Pulmonary artery endothelial cell (primary cell): ENCODE data around the gene REG1A. TPM values are rescaled to one million over a fixed set of nuclear protein-coding genes. Genes with fewer than 3 reads are reported as not detected.

Experiments used
- DNase-seq: peaks from one replicate; pipeline ENCODE4 v3.0.0-alpha.2; 2011; ENCODE audit warnings: low read depth, low spot score
- total RNA-seq: library from RNA; depleted of rRNA; stranded (reverse); fragments of >200 nt; gene quantifications from 2 replicates; pipeline ENCODE4 v1.2.3, GENCODE V29; 2014

The REG1A gene, protein sequence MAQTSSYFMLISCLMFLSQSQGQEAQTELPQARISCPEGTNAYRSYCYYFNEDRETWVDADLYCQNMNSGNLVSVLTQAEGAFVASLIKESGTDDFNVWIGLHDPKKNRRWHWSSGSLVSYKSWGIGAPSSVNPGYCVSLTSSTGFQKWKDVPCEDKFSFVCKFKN
- not detected in 2 replicates for total RNA-seq

DNA sequence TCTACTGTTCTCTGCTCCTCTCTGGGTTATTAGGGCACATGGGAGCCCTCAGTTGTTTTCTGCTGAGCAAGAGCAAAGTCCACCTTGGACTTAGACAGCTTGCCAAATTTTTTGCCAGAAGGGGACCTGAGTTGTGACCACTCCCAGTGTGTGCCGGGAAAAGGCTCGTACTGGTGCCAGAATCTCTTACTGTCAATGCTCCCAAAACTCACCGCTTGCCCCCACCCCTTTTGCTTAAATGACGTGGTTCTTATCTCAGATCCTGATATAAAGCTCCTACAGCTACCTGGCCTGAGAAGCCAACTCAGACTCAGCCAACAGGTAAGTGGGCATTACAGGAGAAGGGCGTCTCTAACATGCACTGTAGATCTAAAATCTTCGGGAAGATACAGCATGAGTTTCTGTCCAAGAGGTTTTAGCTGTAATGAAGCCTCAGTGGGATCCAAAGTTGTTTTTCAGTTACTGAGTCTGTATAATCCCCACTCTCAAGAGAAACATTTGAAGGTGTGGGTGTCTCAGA lies at the start of gene REG1A:
TSS of gene REG1A (plus strand) at position 295 of the 520 bp plus-strand sequence. CDS start 374 bp downstream, outside the sequence.
- no peak for DNase-seq

DNA sequence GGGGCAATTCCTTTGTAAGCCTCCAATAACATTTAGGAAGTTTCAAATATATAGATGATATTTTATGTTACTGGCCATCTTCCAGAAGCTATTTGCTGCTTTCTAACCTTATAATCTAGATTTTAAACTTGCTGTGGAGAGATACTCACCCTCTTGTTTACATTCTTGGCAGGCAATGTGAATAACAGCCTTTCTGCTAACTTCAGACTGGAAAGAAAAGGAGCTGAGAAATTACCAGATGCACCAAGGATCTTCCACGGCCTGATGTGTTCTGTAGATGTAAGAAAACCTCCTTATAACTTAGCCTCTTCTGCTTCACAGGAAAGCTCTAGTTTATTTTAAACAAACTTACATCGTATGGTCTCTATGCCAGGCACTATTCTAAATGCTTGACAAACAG lies 49.2 kb upstream of the REG1A start:
- DNase-seq, result no peak

DNA sequence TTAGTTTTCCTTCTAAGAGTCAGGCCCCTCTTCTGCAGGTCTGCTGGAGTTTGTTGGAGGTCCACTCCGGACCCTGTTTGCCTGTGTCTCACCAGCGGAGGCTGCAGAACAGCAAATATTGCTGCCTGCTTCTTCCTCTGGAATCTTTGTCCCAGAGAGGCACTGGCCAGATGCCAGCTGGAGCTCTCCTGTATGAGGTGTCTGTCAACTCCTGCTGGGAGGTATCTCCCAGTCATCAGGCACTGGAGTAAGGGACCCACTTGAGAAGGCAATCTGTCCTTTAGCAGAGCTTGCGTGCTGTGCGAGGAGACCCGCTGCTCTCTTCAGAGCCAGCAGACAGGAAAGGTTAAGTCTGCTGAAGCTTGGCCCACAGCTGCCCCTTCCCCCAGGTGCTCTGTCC lies 37.3 kb upstream of the REG1A start:
- DNase-seq, result no peak

DNA sequence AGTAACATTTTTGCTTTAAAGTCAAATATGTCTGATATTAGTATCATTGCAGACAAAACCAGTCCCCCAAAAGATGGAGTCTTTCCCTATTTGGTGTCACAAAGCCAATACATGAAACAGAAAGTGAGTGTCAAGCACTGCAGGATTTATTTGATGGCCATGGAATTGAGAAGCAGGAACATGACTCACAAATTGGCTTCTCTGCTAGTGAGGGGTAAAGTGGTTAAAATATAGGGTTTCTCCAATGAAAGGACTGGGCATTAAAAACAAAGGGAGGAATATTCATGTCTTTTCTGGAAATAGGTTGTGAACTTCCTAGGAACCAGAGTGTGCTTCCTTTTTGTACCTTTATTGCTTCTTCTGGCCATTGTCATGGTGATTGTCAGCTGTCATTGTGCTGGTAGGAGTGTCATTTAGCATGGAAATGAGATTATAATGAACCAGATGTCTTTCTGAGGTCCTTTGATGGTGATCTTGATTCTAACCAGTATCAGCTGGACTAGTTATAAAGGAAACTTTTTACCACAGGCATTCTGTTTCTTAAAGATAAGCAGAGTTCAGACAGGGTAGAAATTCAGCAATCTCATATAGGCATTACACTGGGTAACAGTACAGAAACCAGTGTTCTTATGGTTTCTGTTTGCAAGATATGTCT lies 36.6 kb upstream of the REG1A start:
- no peak for DNase-seq

DNA sequence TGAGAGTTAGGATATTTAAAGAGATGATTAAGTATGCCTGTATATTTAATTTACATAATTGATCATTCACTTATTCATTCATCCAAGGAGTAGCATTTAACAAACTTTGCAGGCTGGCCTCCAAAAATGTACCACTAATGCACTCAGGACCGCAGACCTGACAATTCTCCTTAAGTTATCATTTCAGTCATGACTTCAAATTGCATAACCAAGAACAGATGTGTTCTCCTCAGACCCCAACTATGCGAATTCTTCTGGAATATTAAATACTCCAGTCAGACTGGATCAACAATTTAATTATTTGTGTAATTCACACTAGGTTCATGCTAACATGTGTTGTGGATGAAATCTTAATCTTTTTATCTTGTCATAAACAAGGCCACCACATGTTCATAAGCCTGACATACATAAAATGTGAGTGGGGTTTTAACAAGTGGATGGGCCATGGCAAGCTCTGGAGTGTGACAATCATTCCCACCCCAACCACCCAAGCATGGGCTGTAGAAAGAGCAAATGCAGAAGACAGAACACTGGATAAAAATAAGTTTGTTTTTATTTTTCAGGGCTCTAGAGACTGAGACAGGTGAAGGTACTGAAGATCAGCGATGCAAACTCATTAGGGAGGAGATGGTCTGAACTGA lies 35.7 kb upstream of the REG1A start:
- DNase-seq, result no peak

DNA sequence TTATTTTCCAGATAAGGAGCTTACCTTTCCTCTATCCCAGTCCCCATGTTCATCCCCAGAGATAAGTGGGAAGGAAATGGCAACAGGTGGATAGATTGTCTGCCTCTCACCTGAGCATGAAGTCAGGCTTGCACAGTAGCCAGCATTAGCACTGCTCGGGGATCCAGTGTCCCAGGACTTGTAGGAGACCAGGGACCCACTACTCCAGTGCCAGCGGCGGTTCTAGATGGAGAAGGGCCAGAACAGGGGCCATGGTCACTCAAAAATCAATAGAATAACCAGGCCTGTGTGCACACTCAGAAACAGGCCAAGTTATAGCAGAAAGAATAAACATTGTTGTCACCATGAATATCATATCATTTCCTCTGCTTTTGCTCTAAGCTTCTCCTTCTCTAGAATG lies 34.9 kb upstream of the REG1A start:
- DNase-seq, result no peak

DNA sequence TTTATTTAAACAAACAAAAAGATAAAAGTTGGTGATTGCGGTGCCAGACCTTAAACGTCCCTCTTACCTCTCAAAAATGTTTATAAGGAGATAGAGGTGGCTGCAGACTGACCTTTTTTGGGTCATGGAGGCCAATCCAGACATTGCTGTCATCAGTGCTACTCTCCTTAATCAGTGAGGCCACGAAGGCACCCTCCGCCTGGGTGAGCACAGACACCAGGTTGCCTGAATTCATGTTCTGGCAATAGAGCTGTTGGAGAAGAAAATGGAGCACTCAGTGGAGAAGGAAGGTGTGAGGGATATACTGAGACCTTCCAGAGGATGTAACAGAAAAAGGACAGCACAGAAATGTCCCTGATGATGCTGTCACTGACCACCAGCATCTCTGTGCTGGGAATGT lies 34.0 kb upstream of the REG1A start:
- DNase-seq, result no peak

DNA sequence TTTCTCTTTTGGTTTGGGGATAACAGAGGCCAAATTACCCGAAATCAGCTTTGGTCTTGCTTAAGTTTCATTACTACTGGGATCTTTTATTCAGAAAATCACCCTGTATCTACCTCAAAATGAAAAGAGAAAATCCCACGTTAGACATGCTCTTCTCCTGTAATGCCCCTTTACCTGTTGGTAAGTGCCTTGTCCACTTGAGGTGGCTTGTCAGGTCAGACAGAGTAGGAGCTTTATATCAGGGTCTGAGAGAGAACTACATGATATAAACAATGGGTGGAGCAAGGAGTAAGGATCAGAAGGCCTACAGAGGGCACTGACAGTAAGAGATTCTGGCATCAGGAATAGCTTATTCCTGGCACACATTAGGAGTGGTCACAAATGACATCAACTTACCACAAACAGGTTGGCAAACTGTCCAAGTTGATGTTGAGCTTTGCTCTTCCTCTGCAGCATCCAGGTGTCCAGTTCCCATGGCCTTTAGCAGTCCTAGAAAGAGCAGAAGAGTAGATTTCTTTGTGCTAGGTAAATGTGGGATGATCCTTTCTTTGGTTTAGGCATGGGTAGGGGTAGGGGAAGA lies 32.4 kb upstream of the REG1A start, which contains the start of gene REG1B:
TSS of gene REG1B (minus strand) at position 209 of the 580 bp plus-strand sequence. CDS start 381 bp downstream, outside the sequence.
- DNase-seq, result no peak

DNA sequence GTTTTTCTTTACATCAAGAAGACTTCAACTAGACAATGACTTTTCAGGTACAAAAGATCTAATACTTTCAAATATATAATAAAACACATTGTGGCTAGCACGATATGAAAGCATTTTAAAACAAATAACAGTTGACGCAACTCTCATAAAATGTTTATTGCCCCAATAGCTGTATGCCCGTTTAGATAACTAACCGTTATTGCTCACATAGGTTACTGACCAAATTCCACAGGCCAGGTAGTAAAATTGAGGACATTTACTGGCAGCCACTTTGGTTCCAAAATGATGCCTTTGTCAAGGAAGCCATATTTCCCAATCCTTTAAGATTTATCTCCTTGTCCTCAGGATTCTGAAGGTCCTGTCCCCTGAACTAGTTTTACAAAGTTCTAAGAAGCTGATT lies 29.6 kb upstream of the REG1A start:
- DNase-seq, result no peak

DNA sequence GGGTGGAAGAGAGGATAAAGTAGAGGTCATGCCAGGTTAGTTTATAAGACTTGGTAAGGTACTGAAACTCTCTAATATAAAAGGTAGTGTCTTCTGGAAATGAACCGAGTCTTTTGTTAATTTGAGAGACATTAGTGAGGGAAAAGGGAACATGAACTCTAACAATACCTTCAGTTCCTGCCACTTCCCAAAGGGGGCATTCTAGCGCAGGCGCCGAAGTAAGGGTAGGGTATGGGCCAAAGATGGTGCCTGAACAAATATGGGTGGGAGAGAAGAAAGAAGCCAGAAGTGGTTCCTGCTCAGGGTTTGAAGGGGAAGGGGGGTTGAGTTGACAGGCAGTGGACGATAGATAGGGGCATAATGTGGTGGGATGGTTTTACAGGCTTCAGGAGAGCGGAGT lies 22.4 kb upstream of the REG1A start:
- DNase-seq, result no peak

DNA sequence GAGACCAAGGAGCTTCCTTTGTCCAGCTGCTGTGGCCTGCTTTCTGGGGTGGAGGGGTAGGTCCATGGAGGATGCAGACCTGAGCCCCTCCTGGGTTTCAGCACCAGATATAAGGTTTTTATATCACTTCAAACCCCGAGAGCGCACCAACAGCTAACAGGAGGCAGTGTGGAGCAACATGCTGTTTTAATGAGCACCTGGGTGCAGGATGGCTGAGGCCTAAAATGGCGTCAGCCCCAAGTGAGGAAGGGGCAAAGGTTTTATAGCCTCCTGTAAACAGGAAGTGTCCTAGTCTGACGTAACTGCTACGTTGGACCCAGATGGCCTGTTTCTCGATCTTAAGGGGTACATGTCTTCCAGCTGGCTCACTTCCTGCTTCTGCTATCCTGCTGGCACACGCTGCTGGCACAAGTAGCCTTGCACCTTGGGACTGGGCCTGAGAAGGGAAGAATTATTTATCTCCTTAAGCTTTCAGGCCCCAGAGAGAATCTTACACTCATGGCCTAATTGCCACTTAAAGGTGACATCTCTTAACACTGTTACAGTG lies 21.1 kb upstream of the REG1A start:
- DNase-seq, result no peak

DNA sequence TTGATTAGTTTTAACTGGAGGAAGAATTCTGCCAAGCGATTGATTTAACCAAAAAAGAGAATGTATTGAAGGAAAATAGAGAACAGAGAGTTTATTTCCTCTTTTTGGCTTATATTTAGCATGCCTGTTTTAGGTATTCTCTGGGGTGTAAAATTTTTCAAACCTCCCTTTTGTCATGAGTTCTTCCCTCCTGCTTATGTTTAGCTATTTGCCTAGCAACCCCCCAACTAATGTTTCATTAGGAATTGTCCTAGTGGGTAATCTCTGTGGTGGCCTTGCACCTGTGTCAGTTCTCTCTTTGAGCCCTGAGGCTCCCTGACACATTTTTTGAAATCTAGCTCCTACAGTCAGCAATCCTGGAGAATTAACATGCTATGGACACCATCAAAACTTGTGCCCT lies 20.0 kb upstream of the REG1A start:
- no peak for DNase-seq

DNA sequence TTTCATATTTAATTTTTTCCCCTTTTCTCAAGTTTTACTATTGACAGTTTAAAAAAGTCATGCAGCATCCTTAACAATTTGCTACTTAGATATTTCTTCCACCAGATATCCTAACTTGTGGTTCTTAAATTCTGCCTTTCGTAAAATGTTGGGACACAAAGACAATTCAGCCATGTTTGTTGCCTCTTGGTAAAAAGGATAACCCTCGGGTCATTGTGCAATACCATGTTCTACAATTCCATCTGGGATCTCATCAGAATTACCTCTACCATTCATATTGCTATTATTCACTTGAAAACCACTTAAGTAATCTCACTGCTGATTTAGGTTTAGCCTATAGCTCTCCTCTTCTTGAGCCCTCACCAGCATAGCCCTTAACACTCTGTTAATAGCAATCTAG lies 19.3 kb upstream of the REG1A start:
- no peak for DNase-seq

DNA sequence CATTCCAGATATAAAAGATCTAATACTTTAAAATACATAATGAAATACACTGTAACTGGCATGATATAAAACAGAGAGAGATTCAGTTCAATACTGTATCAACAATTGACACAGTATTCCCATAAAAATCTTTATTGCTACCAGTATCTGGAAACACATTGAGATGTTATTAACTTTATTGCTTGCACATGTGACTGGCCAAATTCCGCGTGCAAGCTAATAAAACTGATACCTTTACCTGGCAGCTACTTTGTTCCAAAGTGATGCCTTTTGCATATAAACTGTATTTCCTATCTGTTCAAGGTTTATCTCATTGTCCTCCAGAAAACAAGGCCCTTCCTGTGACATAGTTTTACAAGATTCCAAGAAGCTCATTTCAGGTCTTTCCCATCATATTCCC lies 17.1 kb upstream of the REG1A start:
- no peak for DNase-seq

DNA sequence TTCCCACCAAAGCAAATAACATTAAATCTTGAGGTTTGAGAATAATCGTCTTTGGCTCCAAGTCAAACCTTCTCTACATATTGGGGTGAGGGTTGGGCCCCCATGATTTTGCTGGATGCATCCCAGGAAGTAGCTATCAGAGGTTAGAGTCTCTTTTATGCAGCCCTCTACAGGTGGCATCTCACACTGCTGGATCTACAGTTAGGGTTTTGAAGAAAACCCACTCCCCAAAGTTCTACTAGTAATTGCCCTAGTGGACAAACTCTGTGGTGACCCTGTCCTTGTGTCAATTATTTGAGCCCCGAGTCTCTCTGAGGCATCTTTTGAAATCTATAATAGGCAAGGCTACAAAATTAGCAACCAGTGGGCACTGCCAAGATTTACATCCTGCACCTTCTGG lies 15.0 kb upstream of the REG1A start:
- no peak for DNase-seq

DNA sequence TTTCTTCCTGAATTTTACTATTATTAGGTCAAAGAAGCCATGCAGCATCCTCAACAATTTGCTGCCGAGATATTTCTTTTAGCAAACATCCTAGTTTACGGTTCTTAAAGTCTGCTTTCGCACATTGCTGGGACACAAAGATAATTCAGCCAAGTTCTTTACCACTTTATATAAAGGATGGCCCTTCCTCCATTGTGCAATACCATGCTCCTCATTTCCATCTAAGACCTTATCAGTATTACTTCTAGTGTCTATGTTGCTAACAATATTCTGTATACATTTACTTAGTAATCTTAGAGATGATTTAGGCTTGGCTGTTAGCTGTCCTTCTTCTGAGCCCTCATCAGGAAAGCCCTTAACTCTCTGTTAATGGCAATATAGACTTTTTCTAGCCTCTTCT lies 8.0 kb upstream of the REG1A start:
- no peak for DNase-seq

DNA sequence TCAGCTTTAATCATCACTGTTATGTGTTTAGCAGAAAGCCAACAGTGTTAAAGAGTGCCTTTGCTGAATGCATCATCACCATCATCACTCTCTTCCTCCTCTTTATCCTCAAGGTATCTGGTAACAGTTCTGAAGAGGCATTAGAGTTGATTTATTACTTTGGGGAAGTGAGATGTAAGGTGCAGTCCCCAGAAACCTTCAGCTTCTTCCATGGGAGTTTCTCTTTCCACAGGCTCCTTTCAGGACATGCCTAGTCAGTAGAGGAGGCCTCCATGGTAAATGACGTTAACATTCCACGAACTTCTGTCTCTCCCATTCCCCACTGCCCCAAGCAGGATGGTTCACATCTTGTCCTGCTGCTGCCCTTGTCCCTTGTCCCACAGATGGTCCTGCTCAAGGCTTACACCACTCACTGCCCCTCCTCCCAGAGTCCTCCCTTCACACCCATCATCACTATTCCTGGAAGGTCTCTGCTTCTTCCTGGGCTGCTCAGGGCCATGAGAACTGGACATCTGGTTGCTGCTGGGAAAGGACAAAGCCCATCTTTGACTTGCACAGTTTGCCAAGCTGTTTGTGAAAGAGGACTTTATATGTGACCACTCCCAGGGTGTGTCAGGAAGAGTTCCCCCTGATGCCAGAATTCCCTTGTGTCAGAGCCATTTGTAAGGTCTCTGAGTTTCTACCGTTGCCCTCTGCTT lies 5.3 kb upstream of the REG1A start:
- DNase-seq, result no peak

DNA sequence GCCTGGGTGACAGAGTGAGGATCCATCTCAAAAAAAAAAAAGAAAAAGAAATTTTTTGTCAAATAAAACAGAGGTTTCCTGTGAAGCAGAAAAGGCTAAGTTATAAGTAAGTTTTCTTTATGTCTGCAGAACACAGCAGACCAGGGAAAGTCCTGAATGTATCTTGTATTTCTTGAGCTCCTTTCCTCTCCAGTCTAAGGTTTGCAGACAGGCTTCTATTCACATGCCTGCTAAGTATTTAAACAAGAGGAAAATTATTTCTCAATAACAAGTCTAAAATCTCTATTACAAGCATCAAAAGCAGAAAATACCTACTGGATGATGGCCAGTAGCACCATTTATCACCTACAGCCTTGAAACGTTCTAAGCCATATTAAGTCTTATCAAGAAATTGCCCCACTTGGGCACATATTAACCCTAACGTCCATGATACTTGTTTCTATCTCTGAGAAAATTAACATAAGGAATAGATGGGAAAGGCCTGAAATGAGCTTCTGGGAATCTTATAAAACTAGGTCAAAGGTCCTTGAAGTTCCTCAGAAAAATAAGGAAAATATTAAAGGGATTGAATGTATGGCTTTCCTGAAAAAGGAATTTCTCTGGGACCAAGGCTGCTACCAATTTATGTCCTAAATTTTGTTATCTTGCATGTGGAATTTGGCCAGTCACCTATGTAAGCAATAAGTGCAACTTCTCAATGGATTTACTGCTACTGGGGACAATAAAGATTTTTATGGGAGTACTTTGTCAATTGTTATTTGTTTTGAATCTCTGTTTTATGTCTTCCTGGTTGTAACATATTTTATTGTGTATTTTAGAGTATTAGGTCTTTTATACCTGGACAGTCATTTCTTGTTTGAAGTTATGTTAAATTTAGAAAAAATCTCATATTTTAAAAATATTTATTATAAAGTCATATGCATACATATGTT lies 3.0 kb upstream of the REG1A start:
- DNase-seq, result no peak

DNA sequence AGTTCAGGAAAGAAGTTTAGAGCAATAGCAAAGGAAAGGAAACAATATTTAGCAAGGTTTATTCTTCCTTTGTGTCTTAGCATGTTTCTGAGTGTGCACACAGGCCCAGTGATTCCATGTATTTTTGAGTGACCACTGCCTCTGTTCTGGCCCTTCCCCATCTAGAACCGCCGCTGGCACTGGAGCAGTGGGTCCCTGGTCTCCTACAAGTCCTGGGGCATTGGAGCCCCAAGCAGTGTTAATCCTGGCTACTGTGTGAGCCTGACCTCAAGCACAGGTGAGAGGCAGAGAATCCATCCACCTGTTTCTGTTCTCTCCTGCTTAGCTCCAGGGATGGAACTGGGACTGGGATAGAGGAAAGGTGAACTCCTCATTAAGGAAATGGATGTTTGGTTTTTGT lies 2.4 kb downstream of the REG1A start:
- no peak for DNase-seq
